Liver (tissue), 9 donors: ENCODE measurements around the gene PARP9. TPM values are rescaled to one million over a fixed set of nuclear protein-coding genes. Genes with fewer than 3 reads are reported as not detected.

Source experiments
- DNase-seq: peaks from one replicate; pipeline ENCODE4 v3.0.0-alpha.2; 2017; ENCODE audit warnings: low spot score
- H3K27ac ChIP-seq, 2 donors: one replicate each; pipeline ENCODE4 v1.7.0; 2013; ENCODE audit warnings: inconsistent platforms in 2 of 2, low read length in 2 of 2, control low read depth in 1 of 2, low read depth in 1 of 2, mild to moderate bottlenecking in 1 of 2
- H3K27me3 ChIP-seq, 4 donors: one replicate each; pipeline versions ENCODE4 v1.6.1 to v1.7.0; 2013; ENCODE audit warnings: low read length in 3 of 4, inconsistent platforms in 1 of 4, mild to moderate bottlenecking in 1 of 4, moderate library complexity in 1 of 4; ENCODE audit not compliant: control insufficient read depth in 4 of 4, insufficient read depth in 4 of 4
- H3K36me3 ChIP-seq, 4 donors: one replicate each; pipeline versions ENCODE4 v1.6.1 to v1.7.0; 2013; ENCODE audit warnings: low read length in 3 of 4, mild to moderate bottlenecking in 3 of 4, low read depth in 1 of 4, moderate library complexity in 1 of 4; ENCODE audit not compliant: control insufficient read depth in 4 of 4, insufficient read depth in 3 of 4
- H3K4me1 ChIP-seq, 4 donors: one replicate each; pipeline versions ENCODE4 v1.6.1 to v1.7.0; 2013; ENCODE audit warnings: low read length in 3 of 4, mild to moderate bottlenecking in 3 of 4, moderate library complexity in 1 of 4; ENCODE audit not compliant: control insufficient read depth in 4 of 4, insufficient read depth in 4 of 4
- H3K4me3 ChIP-seq, 3 donors: one replicate each; pipeline versions ENCODE4 v1.6.1 to v1.7.0; 2013; ENCODE audit warnings: low read length in 3 of 3, control low read depth in 1 of 3, low read depth in 1 of 3, mild to moderate bottlenecking in 1 of 3
- H3K9ac ChIP-seq, 2 donors: one replicate each; pipeline ENCODE4 v1.7.0; 2013; ENCODE audit warnings: low read length in 2 of 2, mild to moderate bottlenecking in 2 of 2, moderate library complexity in 2 of 2, control low read depth in 1 of 2, low read depth in 1 of 2
- H3K9me3 ChIP-seq, 4 donors: one replicate each; pipeline versions ENCODE4 v1.6.1 to v1.7.0; 2013; ENCODE audit warnings: low read length in 3 of 4; ENCODE audit not compliant: control insufficient read depth in 4 of 4
- CTCF ChIP-seq: fragments of 150-350 bp; IDR thresholded peaks from 2 replicates; pipeline ENCODE4 v1.5.1; 2017; ENCODE audit warnings: improper control_type of control experiment, low read depth, low read length; ENCODE audit not compliant: missing input control
- EGR1 ChIP-seq, 2 donors: IDR thresholded peaks; 2 replicates each; pipeline ENCODE4 v1.6.1; 2016 to 2018; ENCODE audit warnings: antibody characterized with exemption in 2 of 2, low read depth in 2 of 2
- FOXA1 ChIP-seq: IDR thresholded peaks from 2 replicates; pipeline ENCODE4 v1.6.1; 2016; ENCODE audit warnings: antibody characterized with exemption
- FOXA2 ChIP-seq: IDR thresholded peaks from 2 replicates; pipeline ENCODE4 v1.6.1; 2016; ENCODE audit warnings: antibody characterized with exemption
- GABPA ChIP-seq, 2 donors: IDR thresholded peaks in 1 of 2; conservative IDR thresholded peaks in 1 of 2; 2 replicates each; pipeline ENCODE4 v1.6.1; 2016; ENCODE audit warnings: antibody characterized with exemption in 2 of 2, mild to moderate bottlenecking in 1 of 2, moderate library complexity in 1 of 2
- HNF4A ChIP-seq, 2 donors: conservative IDR thresholded peaks; 2 replicates each; pipeline ENCODE4 v1.6.1; 2016; ENCODE audit warnings: antibody characterized with exemption in 2 of 2, mild to moderate bottlenecking in 2 of 2
- JUND ChIP-seq, 2 donors: IDR thresholded peaks; 2 replicates each; pipeline ENCODE4 v1.6.1; 2016; ENCODE audit warnings: antibody characterized with exemption in 2 of 2
- NR2F2 ChIP-seq: IDR thresholded peaks from 2 replicates; pipeline ENCODE4 v1.6.1; 2016; ENCODE audit warnings: antibody characterized with exemption
- RAD21 ChIP-seq, 2 donors: IDR thresholded peaks; 2 replicates each; pipeline ENCODE4 v1.6.1; 2016; ENCODE audit warnings: antibody characterized with exemption in 2 of 2, mild to moderate bottlenecking in 2 of 2
- REST ChIP-seq: IDR thresholded peaks from 2 replicates; pipeline ENCODE4 v1.6.1; 2016; ENCODE audit warnings: antibody characterized with exemption, mild to moderate bottlenecking
- RXRA ChIP-seq, 2 donors: IDR thresholded peaks; 2 replicates each; pipeline ENCODE4 v1.6.1; 2017 to 2018; ENCODE audit warnings: antibody characterized with exemption in 2 of 2, mild to moderate bottlenecking in 1 of 2
- SP1 ChIP-seq: IDR thresholded peaks from 2 replicates; pipeline ENCODE4 v1.6.1; 2018; ENCODE audit warnings: antibody characterized with exemption, mild to moderate bottlenecking
- WGBS: extraction: QIAGEN DNeasy Blood & Tissue Kit; methylation state at CpG from one replicate; pipeline ENCODE4 v1.1.7; 2013; 5-methylcytosine and 5-hydroxymethylcytosine counted together
- polyA plus RNA-seq, 2 donors: library from polyadenylated mRNA; stranded (reverse) in 1 of 2; unstranded in 1 of 2; fragments of 200-250 nt in 1 of 2; fragments of >200 nt in 1 of 2; fragmentation: Nextera tagmentation in 1 of 2; extraction: Ambion mirVana in 1 of 2; gene quantifications; one replicate each; pipeline versions ENCODE4 v1.2.1 to v1.2.3, GENCODE V29; 2013 to 2015
- total RNA-seq, 2 donors: library from RNA; depleted of rRNA; stranded (reverse); fragments of >200 nt; gene quantifications; one replicate each; pipeline ENCODE4 v1.2.3, GENCODE V29; 2014
- donor health status: healthy.
- donor health status: healthy.
- donor health status: healthy.
- donor health status: healthy.
- donor health status: healthy.

Gene PARP9
- total and polyA plus RNA-seq, 4 donors: 34.8 to 74.0 (median 48.9) TPM

GRCh38 chr3:122606330-122606729 lies 42.2 kb upstream of the PARP9 start:
- 73% methylated on average over 4 of the region's 4 CpGs for WGBS
- TF ChIP-seq GABPA (IDR thresholded peaks at IDR 0.05 in 1 of 2, conservative IDR thresholded peaks at IDR 0.05 in 1 of 2) (no peak), FOXA1 (no peak), RXRA (IDR thresholded peaks at IDR 0.05) (no peak), CTCF (no peak), JUND (IDR thresholded peaks at IDR 0.05) (no peak)
- no peaks in the 10 kb centered on the region for H3K27me3 ChIP-seq

GRCh38 chr3:122603056-122603455 lies 39.0 kb upstream of the PARP9 start:
- no peak for DNase-seq
- 88% methylated on average over 2 of the region's 2 CpGs for WGBS
- Histone ChIP-seq H3K36me3 (no peaks in the 10 kb centered on the region), H3K27ac (no peak overlapping the region), H3K4me3 (no peak overlapping the region), H3K9me3 (no peaks in the 10 kb centered on the region), H3K4me1 (no peaks in the 10 kb centered on the region), H3K27me3 (no peaks in the 10 kb centered on the region), H3K9ac (no peak overlapping the region)
- no peak for TF ChIP-seq RAD21 (IDR thresholded peaks at IDR 0.05)
- no peak for TF ChIP-seq HNF4A (conservative IDR thresholded peaks at IDR 0.05)
- no peak for TF ChIP-seq EGR1 (IDR thresholded peaks at IDR 0.05; ENCODE audit: low read depth in 2 of 2)
- TF ChIP-seq JUND (IDR thresholded peaks at IDR 0.05): no peak
- TF ChIP-seq SP1: no peak

More at GRCh38 chr3:122606330-122606729, 42.2 kb upstream of the PARP9 start:
- Histone ChIP-seq H3K36me3 (no peaks in the 10 kb centered on the region), H3K27ac (no peak overlapping the region), H3K4me1 (no peaks in the 10 kb centered on the region), H3K9me3 (no peaks in the 10 kb centered on the region), H3K9ac (no peak overlapping the region), H3K4me3 (no peak overlapping the region)
- no peak for DNase-seq

GRCh38 chr3:122602011-122602710 lies 38.1 kb upstream of the PARP9 start:
- Histone ChIP-seq H3K9ac (no peak overlapping the region), H3K27ac (no peak overlapping the region), H3K36me3 (no peaks in the 10 kb centered on the region), H3K4me1 (no peaks in the 10 kb centered on the region), H3K9me3 (no peaks in the 10 kb centered on the region), H3K27me3 (no peaks in the 10 kb centered on the region), H3K4me3 (no peak overlapping the region)
- no peak for DNase-seq
- 79% methylated on average over 5 of the region's 5 CpGs for WGBS
- TF ChIP-seq JUND (IDR thresholded peaks at IDR 0.05): no peak
- TF ChIP-seq FOXA2: no peak
- no peak for TF ChIP-seq NR2F2
- no peak for TF ChIP-seq GABPA (IDR thresholded peaks at IDR 0.05 in 1 of 2, conservative IDR thresholded peaks at IDR 0.05 in 1 of 2)
- no peak for TF ChIP-seq REST
